NB4 (cell line): ENCODE results near the gene EPN3.

Source experiments
- DNase-seq: peaks from one replicate; pipeline ENCODE4 v3.0.0; 2010; ENCODE audit warnings: low read depth
- H3K4me3 ChIP-seq: one replicate; pipeline ENCODE4 v1.5.1; 2011; ENCODE audit warnings: mild to moderate bottlenecking, low read depth, low read length, moderate library complexity
- MYC ChIP-seq: IDR thresholded peaks from 2 replicates; pipeline ENCODE4 v1.6.1; 2011; ENCODE audit warnings: low read depth, low read length
- POLR2A ChIP-seq: IDR thresholded peaks from 2 replicates; pipeline ENCODE4 v1.6.1; 2011; ENCODE audit warnings: mild to moderate bottlenecking; ENCODE audit not compliant: insufficient read length; ENCODE audit errors: extremely low read depth
- TF ChIP-seq, protein P1 (sequence below): IDR thresholded peaks from 2 replicates; pipeline ENCODE4 v1.6.1; 2011; ENCODE audit warnings: low read depth, low read length
- TF ChIP-seq, protein P2 (sequence below): IDR thresholded peaks from one replicate; pipeline ENCODE4 v1.5.1; 2012; ENCODE audit warnings: low read depth, low read length

EPN3 gene

DNA sequence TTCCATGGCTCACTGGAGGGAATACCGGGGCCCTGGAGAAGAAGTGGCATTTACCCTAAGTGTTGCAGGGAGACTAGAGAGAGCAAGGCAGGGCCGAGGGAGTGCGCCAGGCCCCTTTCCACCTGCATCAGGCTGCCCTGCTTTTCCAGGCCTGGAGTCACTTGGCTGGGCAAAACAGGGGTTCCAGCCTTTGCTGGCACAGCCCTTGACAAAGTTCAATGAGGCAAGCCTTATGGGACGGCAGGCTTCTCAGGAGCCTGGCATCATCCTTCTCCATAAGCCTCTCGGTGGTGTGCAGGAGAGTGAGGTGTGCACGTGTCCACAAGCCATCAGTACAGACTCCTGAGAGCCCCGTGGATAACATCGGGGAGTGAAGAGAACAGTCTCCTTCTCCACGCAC, 55.0 kb downstream of the EPN3 start:
- no peak for TF ChIP-seq MYC
- TF ChIP-seq, protein P1, sequence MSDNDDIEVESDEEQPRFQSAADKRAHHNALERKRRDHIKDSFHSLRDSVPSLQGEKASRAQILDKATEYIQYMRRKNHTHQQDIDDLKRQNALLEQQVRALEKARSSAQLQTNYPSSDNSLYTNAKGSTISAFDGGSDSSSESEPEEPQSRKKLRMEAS, result no peak
- TF ChIP-seq POLR2A, result no peak
- TF ChIP-seq, protein P2, sequence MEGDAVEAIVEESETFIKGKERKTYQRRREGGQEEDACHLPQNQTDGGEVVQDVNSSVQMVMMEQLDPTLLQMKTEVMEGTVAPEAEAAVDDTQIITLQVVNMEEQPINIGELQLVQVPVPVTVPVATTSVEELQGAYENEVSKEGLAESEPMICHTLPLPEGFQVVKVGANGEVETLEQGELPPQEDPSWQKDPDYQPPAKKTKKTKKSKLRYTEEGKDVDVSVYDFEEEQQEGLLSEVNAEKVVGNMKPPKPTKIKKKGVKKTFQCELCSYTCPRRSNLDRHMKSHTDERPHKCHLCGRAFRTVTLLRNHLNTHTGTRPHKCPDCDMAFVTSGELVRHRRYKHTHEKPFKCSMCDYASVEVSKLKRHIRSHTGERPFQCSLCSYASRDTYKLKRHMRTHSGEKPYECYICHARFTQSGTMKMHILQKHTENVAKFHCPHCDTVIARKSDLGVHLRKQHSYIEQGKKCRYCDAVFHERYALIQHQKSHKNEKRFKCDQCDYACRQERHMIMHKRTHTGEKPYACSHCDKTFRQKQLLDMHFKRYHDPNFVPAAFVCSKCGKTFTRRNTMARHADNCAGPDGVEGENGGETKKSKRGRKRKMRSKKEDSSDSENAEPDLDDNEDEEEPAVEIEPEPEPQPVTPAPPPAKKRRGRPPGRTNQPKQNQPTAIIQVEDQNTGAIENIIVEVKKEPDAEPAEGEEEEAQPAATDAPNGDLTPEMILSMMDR, result no peak

DNA sequence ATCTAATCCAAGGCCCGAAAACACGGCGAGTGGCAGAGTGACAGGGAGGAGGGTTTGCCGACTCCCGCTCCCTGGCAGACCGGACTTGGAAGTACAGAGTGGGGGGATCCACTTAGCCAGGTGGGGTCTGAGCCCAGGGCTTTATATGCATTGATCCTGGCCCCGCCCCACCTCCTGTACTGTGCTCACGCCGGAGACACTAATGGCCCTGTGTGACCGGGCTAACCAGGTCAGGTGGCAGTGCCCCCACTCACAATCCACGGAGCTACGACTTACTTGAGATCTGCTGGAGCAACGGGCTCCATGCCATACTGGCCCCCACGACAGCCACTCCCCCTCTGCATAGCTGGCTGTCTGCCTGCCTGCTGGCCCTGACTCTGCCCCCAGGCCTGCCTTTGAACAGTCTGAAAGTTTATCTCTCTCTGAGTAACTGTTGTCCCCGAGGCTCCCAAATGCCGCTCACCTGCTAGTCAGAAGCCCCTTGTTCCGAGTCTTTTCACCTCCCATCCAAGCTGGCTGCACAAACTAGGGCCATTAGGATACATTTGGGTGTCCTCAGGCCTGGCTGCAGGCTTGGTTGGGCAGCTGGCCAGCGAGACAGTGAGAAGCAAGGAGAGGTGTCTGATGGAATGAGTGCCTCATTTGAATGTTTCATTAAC, 56.0 kb downstream of the EPN3 start:
- H3K4me3 ChIP-seq, result no peak overlapping the region
- DNase-seq, result no peak
- TF ChIP-seq MYC (no peak), POLR2A (no peak)
- TF ChIP-seq, protein P1, result no peak

More for the DNA sequence above, 55.0 kb downstream of the EPN3 start:
- DNase-seq, result no peak
- H3K4me3 ChIP-seq, result no peak overlapping the region

DNA sequence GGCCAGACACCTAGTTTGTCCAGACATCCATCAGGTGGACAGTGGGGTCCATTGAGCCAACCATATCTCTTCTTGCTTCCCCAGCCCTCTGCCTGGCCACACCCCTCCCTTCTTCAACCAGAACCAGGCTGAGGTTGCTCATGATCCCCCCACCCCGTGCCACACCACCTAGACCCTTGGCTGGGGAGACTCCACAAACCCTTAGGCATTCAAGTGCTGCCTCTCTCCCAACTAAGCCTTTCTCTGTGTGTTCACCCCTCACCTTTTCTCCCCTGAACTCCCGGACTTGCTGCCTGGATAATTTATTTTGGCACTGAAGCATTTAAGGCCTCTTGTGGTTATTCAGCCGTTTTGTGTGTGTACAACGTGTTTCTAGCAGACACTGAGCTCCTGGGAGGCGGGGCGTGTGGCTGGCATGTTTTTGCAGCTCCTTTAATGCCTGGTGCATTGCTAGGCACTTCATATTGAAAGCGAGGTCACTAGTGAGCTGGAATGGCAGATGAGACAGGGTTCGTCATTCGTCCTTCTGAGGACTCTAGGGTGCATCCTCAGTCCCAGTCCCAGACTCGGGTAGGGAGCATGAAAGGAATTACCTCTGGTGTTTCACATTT, 56.7 kb downstream of the EPN3 start:
- H3K4me3 ChIP-seq, result no peak overlapping the region
- TF ChIP-seq, protein P2, result no peak
- TF ChIP-seq, protein P1, result no peak
- TF ChIP-seq MYC (no peak), POLR2A (no peak)
- no peak for DNase-seq

DNA sequence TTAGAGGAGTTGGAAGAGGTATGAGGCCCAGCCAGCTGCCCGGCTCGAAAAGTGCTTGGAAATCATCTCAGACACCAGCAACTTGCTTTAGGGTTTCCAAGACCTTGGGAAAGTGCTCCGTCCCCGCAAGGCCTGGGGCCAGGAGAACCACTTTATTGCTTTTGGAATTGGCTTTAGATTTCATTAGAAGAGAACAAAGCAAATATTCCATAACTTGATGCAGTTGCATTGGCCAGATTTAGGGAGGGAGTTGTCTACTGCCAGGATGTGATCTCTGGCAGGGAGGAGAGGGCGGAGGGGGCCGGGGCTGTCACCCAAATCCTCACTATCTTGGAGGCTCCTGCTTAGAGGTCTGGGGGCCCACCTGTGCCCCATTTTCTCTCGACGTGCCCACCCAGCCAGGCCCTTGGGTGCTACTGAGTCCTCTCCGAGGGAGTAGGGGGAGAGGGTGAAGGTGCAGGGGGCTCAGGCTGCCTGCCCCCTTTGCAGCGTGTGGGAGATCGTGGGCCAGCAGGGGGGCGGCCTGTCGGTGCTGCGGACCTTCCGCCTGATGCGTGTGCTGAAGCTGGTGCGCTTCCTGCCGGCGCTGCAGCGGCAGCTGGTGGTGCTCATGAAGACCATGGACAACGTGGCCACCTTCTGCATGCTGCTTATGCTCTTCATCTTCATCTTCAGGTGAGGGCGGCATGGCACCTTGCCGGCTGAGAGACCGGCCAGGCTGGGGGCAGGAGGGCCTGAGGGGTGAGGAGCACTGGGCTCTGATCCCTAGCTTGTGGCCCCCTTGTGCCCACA, 58.6 kb downstream of the EPN3 start:
- TF ChIP-seq, protein P1, result no peak
- no peak for TF ChIP-seq MYC
- TF ChIP-seq, protein P2, result no peak
- no peak for TF ChIP-seq POLR2A
- DNase-seq, result no peak
- no peak overlapping the region for H3K4me3 ChIP-seq

DNA sequence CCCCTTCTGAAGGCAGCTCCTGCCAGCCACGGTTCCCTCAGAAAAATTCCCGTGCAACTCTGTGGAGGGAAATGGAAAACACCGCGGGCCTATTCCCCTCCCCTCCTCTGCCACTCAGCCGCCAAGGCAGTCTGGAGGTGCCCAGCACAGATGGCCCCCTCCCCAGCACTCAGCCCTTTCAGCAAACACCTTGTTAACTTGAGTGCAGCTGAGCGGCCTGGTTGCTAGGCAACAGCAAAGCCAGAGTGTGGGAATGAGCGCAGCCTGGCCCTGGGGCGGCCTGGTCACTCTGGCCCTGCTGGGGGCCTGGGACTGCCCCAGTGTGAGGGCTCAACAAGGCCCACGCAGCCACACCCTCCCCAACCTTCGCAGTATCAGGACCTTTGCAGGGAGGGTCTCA, 60.8 kb downstream of the EPN3 start:
- H3K4me3 ChIP-seq, result no peak overlapping the region
- DNase-seq, result no peak
- no peak for TF ChIP-seq MYC
- TF ChIP-seq, protein P2, result no peak
- TF ChIP-seq POLR2A, result no peak
- TF ChIP-seq, protein P1, result no peak
